K562 (cell line): ENCODE results near the gene ADAMTSL2. TPM values are rescaled to one million over a fixed set of nuclear protein-coding genes. Genes with fewer than 3 reads are reported as not detected.

Experiments
- ATAC-seq: fragments of 200-7000 bp; cut with Tn5 transposase; 3 replicates; pipeline ENCODE4 v1.9.1; 2020; ENCODE audit warnings: moderate library complexity
- BruUV-seq: library from RNA; stranded (reverse); fragments of 400-500 nt; replicated peaks from 2 replicates; lab custom pipeline; 2021; lab: Mats Ljungman, UMichigan
- CTCF ChIA-PET: fragments of 300-600 bp; formaldehyde crosslinking; extraction: SDS; loops from one replicate; lab custom pipeline; 2021; ENCODE audit warnings: low intra/inter-chr PET ratio; lab: Yijun Ruan, JAX
- POLR2A ChIA-PET: fragments of 300-600, 350-650 bp; sonication (Branson Sonifier 250); formaldehyde crosslinking; extraction: SDS; loops from one replicate; lab custom pipeline; 2021; ENCODE audit warnings: antibody characterized with exemption, inconsistent platforms; lab: Yijun Ruan, JAX
- DNase-seq, 4 experiments: peaks; one replicate each; pipeline versions ENCODE4 v3.0.0 to v3.0.0-alpha.2; 2011 to 2018; ENCODE audit warnings: low spot score in 3 of 4, mixed read lengths in 3 of 4; ENCODE audit errors: extremely low read depth in 1 of 4
- FAIRE-seq: peaks from 2 replicates; lab custom pipeline; 2011; peaks lifted over from hg19 to GRCh38; lab: Jason Lieb, UNC
- H2AFZ ChIP-seq: 2 replicates; pipeline ENCODE4 v1.6.0; 2011; ENCODE audit warnings: low read depth, low read length, control low read depth, inconsistent platforms
- H3K27ac ChIP-seq: fragments of 200-600 bp; 3 replicates; pipeline ENCODE4 v1.8.0; 2011; ENCODE audit warnings: low read depth, mild to moderate bottlenecking, control low read depth, inconsistent platforms, low read length, moderate library complexity, mixed read lengths; ENCODE audit errors: extremely low read depth
- H3K27me3 ChIP-seq, 2 experiments: fragments of 300-600 bp in 1 of 2; 2 replicates in 1 of 2; 3 replicates in 1 of 2; pipeline versions ENCODE4 v1.6.0 to v1.8.0; 2011; ENCODE audit warnings: inconsistent platforms in 2 of 2, low read length in 2 of 2, mild to moderate bottlenecking in 1 of 2, mixed read lengths in 1 of 2, moderate library complexity in 1 of 2; ENCODE audit not compliant: control insufficient read depth in 2 of 2, insufficient read depth in 2 of 2
- H3K36me3 ChIP-seq: fragments of 300-600 bp; 3 replicates; pipeline ENCODE4 v1.8.0; 2011; ENCODE audit warnings: mild to moderate bottlenecking, low read length, inconsistent platforms; ENCODE audit not compliant: control insufficient read depth, insufficient read depth
- H3K4me1 ChIP-seq, 2 experiments: fragments of 200-600 bp in 1 of 2; replicated peaks in 1 of 2; 2 replicates in 1 of 2; 3 replicates in 1 of 2; pipeline versions ENCODE4 v1.5.1 to v1.8.0; 2011; ENCODE audit warnings: inconsistent platforms in 2 of 2, low read length in 2 of 2, mild to moderate bottlenecking in 1 of 2, mixed read lengths in 1 of 2, moderate library complexity in 1 of 2; ENCODE audit not compliant: control insufficient read depth in 2 of 2, insufficient read depth in 2 of 2
- H3K4me2 ChIP-seq: 2 replicates; pipeline ENCODE4 v1.6.1; 2011; ENCODE audit warnings: low read length, control low read depth, inconsistent platforms, mixed read lengths; ENCODE audit not compliant: insufficient read depth
- H3K4me3 ChIP-seq: fragments of 200-600 bp; sonication (generic), shearing (Covaris generic); 2 replicates; pipeline ENCODE4 v1.5.1; 2016; ENCODE audit warnings: control low read depth, inconsistent platforms
- H3K79me2 ChIP-seq: fragments of 200-600 bp; 3 replicates; pipeline ENCODE4 v1.8.0; 2011; ENCODE audit warnings: low read length, inconsistent platforms; ENCODE audit not compliant: control insufficient read depth, insufficient read depth
- H3K9ac ChIP-seq, 2 experiments: 2 replicates each; pipeline versions ENCODE4 v1.6.0 to v1.6.1; 2011; ENCODE audit warnings: low read depth in 2 of 2, low read length in 2 of 2, control low read depth in 1 of 2, inconsistent platforms in 1 of 2, mild to moderate bottlenecking in 1 of 2, mixed read lengths in 1 of 2; ENCODE audit not compliant: insufficient read depth in 1 of 2
- H3K9me1 ChIP-seq: one replicate; pipeline ENCODE4 v1.6.0; 2011; ENCODE audit warnings: inconsistent platforms, mild to moderate bottlenecking, low read length, moderate library complexity; ENCODE audit not compliant: control insufficient read depth, insufficient read depth
- H3K9me3 ChIP-seq: replicated peaks from 2 replicates; pipeline ENCODE4 v1.5.1; 2011; ENCODE audit warnings: low read depth, low read length, inconsistent platforms; ENCODE audit not compliant: control insufficient read depth, insufficient read depth
- H4K20me1 ChIP-seq: replicated peaks from 2 replicates; pipeline ENCODE4 v1.6.1; 2011; ENCODE audit warnings: low read length, inconsistent platforms, mixed read lengths; ENCODE audit not compliant: control insufficient read depth, insufficient read depth
- CEBPB ChIP-seq: fragments of 450-650 bp; IDR thresholded peaks from 2 replicates; pipeline ENCODE4 v1.6.1; 2016; ENCODE audit warnings: missing genetic modification characterization, missing compliant biosample characterization
- DEAF1 ChIP-seq: fragments of 450-650 bp; formaldehyde crosslinking; IDR thresholded peaks from 2 replicates; pipeline ENCODE4 v1.4.0; 2020; ENCODE audit warnings: mild to moderate bottlenecking, moderate library complexity
- DPF2 ChIP-seq: fragments of 450-650 bp; IDR thresholded peaks from 2 replicates; pipeline ENCODE4 v1.6.1; 2016
- E2F4 ChIP-seq: sonication (generic); formaldehyde crosslinking; IDR thresholded peaks from 2 replicates; pipeline ENCODE4 v1.8.0; 2022; ENCODE audit warnings: mild to moderate bottlenecking, low read depth, missing genetic modification reagents
- MAX ChIP-seq: sonication (generic); formaldehyde crosslinking; IDR thresholded peaks from 2 replicates; pipeline ENCODE4 v1.9.0; 2022; ENCODE audit warnings: mild to moderate bottlenecking, missing genetic modification reagents
- OTX1 ChIP-seq: fragments of 450-650 bp; formaldehyde crosslinking; IDR thresholded peaks from 2 replicates; pipeline ENCODE4 v1.4.0; 2022; ENCODE audit warnings: mild to moderate bottlenecking
- SIN3B ChIP-seq: fragments of 450-650 bp; IDR thresholded peaks from 2 replicates; pipeline ENCODE4 v1.6.1; 2017; ENCODE audit warnings: low read depth, mild to moderate bottlenecking, moderate library complexity
- ZNF212 ChIP-seq: fragments of 450-650 bp; formaldehyde crosslinking; IDR thresholded peaks from 2 replicates; pipeline ENCODE4 v1.4.0; 2020; ENCODE audit warnings: mild to moderate bottlenecking
- ZNF354B ChIP-seq: fragments of 250-450 bp; sonication (Bioruptor Pico); IDR thresholded peaks from 2 replicates; pipeline ENCODE4 v1.4.0; 2020
- WGBS: fragments of 100-300 bp; shearing (Covaris generic); methylation state at CpG from one replicate; pipeline ENCODE4 v1.1.6; 2016; ENCODE audit warnings: low coverage, mixed read lengths; ENCODE audit not compliant: insufficient coverage; ENCODE audit errors: missing lambda C conversion rate; 5-methylcytosine and 5-hydroxymethylcytosine counted together
- in situ Hi-C: fragments of 300-500 bp; cut with MboI; formaldehyde crosslinking; loops from 4 replicates; pipeline ENCODE4 v1.15.0; 2018; ENCODE audit warnings: inconsistent platforms, mixed read lengths
- intact Hi-C: fragments of 100-400 bp; cut with micrococcal nuclease; formaldehyde crosslinking; loops from 2 replicates; pipeline ENCODE4 v1.14.2; 2022
- polyA plus RNA-seq, 8 experiments: library from polyadenylated mRNA; depleted of rRNA in 4 of 8; stranded (reverse) in 5 of 8; unstranded in 3 of 8; fragments of >200 nt; fragmentation: Nextera tagmentation in 2 of 8; fragmentation: Illumina TruSeq in 1 of 8; extraction: Ambion mirVana in 2 of 8; extraction: Trizol in 1 of 8; gene quantifications; 2 replicates each; pipeline versions ENCODE4 v1.2.1 to v1.2.3, GENCODE V29; 2011 to 2014; ENCODE audit warnings: inconsistent platforms in 1 of 8, missing spikeins in 1 of 8
- total RNA-seq, 7 experiments: library from RNA; depleted of rRNA in 6 of 7; stranded (reverse); fragments of >200 nt in 6 of 7; fragmentation: Illumina TruSeq in 2 of 7; extraction: Trizol in 2 of 7; gene quantifications; 2 replicates each; pipeline versions ENCODE4 v1.2.1 to v1.2.3, GENCODE V29; 2011 to 2021; ENCODE audit warnings: low replicate concordance in 1 of 7

ADAMTSL2 gene
- total and polyA plus RNA-seq, 9 of the 15 experiments (the other 6 are each of a cell fraction or from before 2014, with no cell fraction given): 0.04 TPM; not detected in 8

GRCh38 chr9:133496861-133497842 lies 37.4 kb upstream of the ADAMTSL2 start (continued):
- TF ChIP-seq E2F4 (CRISPR knock-in tag) (no peak), DEAF1 (CRISPR knock-in tag) (no peak), ZNF354B (no peak), ZNF212 (no peak)

GRCh38 chr9:133499132-133499891 lies 35.2 kb upstream of the ADAMTSL2 start:
- H2AFZ ChIP-seq: no peak overlapping the region
- no peak for TF ChIP-seq DPF2
- no peak for TF ChIP-seq SIN3B
- TF ChIP-seq CEBPB: no peak
- no peak for TF ChIP-seq MAX (CRISPR knock-in tag)
- no peak for TF ChIP-seq OTX1 (CRISPR knock-in tag)
- H3K4me2 ChIP-seq: no peak overlapping the region
- peaks cover 0 to 11% of the 10 kb centered on the region in 2 experiments; a peak in 1 of 5 replicates for H3K4me1 ChIP-seq
- peaks cover 6 to 55% of the 10 kb centered on the region in 2 experiments; a peak in 4 of 5 replicates for H3K27me3 ChIP-seq
- no peak overlapping the region for H3K27ac ChIP-seq
- H3K4me3 ChIP-seq: no peak overlapping the region
- no peaks in the 10 kb centered on the region for H3K36me3 ChIP-seq
- ChIA-PET CTCF (no interaction called here), POLR2A (interaction anchor here (0.6 to 0.8 kb wide), 5 partner anchors 11 to 143 kb away, joined by 3 to 5 read pairs (median 3); partner anchors contain the start of gene CACFD1)
- DNase-seq: no peak
- no peak for FAIRE-seq
- H3K9me1 ChIP-seq: no peaks in the 10 kb centered on the region
- WGBS: 2% methylated on average over 17 of the region's 19 CpGs
- no peaks in the 10 kb centered on the region for H3K79me2 ChIP-seq
- H3K9ac ChIP-seq: no peak overlapping the region
- H3K9me3 ChIP-seq: no peaks in the 10 kb centered on the region; the same call in 1 of the 2 replicates
- no peak for ATAC-seq
- intact Hi-C loops (no loop called here), in situ Hi-C loops (no loop called here)
- BruUV-seq: no TSS peak
- H4K20me1 ChIP-seq: no peaks in the 10 kb centered on the region
